Fibroblast of skin of back (primary cell): ENCODE results near the gene CITED2. TPM values are rescaled to one million over a fixed set of nuclear protein-coding genes. Genes with fewer than 3 reads are reported as not detected.
"Not testable (repeated sequence)": the region's sequence is repeated elsewhere in the genome, so short reads cannot be mapped to it uniquely, and the experiment has no call there.

Experiments
- DNase-seq: peaks from one replicate; pipeline ENCODE4 v3.0.0-alpha.2; 2013
- polyA plus RNA-seq, 2 experiments: library from polyadenylated mRNA; unstranded; fragments of 120-200 nt; gene quantifications; one replicate each; pipeline ENCODE4 v1.2.1, GENCODE V29; 2013; ENCODE audit not compliant: insufficient read length in 2 of 2

The CITED2 gene
- polyA plus RNA-seq (2013, experiment 1 of 2; ENCODE audit: insufficient read length), result 272 TPM
- polyA plus RNA-seq (2013, experiment 2 of 2; ENCODE audit: insufficient read length), result 261 TPM

- peak; percentile 97 for DNase-seq
Observed at GRCh38 chr6:139374357-139375225, at the start of gene CITED2. Gene CITED2 (minus strand): TSS chr6:139374648. CDS start chr6:139373944, 704 bp downstream.

GRCh38 chr6:139423037-139423703 lies 48.7 kb upstream of the CITED2 start:
- no peak for DNase-seq

- DNase-seq, result no peak
Observed at GRCh38 chr6:139422105-139423036, 47.9 kb upstream of the CITED2 start.

- DNase-seq, result no peak
Observed at GRCh38 chr6:139418481-139419132, 44.2 kb upstream of the CITED2 start.

GRCh38 chr6:139416146-139416545 lies 41.7 kb upstream of the CITED2 start:
- DNase-seq, result peak; percentile 32

- DNase-seq, result no peak
Observed at GRCh38 chr6:139415365-139415764, 40.9 kb upstream of the CITED2 start.

- not testable (repeated sequence) for DNase-seq
Observed at GRCh38 chr6:139412103-139412502, 37.7 kb upstream of the CITED2 start.

- peak; percentile 91 for DNase-seq
Observed at GRCh38 chr6:139409026-139409425, 34.6 kb upstream of the CITED2 start.

- DNase-seq, result peak; percentile 94
Observed at GRCh38 chr6:139407718-139408222, 33.3 kb upstream of the CITED2 start.

GRCh38 chr6:139406577-139407343 lies 32.3 kb upstream of the CITED2 start:
- no peak for DNase-seq

GRCh38 chr6:139402876-139403386 lies 28.5 kb upstream of the CITED2 start:
- peak; percentile 94 for DNase-seq

- no peak for DNase-seq
Observed at GRCh38 chr6:139398658-139399057, 24.2 kb upstream of the CITED2 start.

- DNase-seq, result no peak
Observed at GRCh38 chr6:139395891-139396301, 21.4 kb upstream of the CITED2 start.

GRCh38 chr6:139395371-139395770 lies 20.9 kb upstream of the CITED2 start:
- no peak for DNase-seq

GRCh38 chr6:139394027-139394649 lies 19.7 kb upstream of the CITED2 start:
- no peak for DNase-seq

GRCh38 chr6:139392794-139393193 lies 18.3 kb upstream of the CITED2 start:
- DNase-seq, result peak; percentile 83

- DNase-seq, result no peak
Observed at GRCh38 chr6:139391709-139392108, 17.3 kb upstream of the CITED2 start.

GRCh38 chr6:139390447-139390846 lies 16.0 kb upstream of the CITED2 start:
- DNase-seq, result no peak

- no peak for DNase-seq
Observed at GRCh38 chr6:139388384-139388783, 13.9 kb upstream of the CITED2 start.

- no peak for DNase-seq
Observed at GRCh38 chr6:139386404-139386803, 12.0 kb upstream of the CITED2 start.
